ENCODE results near the gene RNLS.
"Not testable (repeated sequence)": the region's sequence is repeated elsewhere in the genome, so short reads cannot be mapped to it uniquely, and the experiment has no call there.

RNLS gene

DNA sequence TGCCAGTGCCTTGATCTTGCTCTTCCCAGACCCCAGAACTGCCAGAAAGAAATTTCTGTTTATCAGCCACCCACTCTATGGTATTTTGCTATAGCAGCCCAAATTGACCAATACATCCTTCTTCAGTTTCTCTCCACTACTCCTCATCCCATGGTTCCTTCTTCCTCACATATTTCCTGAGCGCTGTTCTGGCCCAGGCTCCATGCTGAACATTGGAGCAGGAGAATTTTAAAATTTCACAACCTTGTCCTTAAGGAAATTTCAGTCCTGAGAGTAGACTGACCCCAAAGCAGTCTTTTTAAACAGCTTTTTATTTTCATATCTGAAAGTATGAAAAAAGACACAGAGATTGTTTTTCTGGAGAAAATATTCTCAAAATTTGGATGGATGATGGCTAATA is 297.1 kb downstream of the RNLS start:
- DNase-seq = no peak

DNA sequence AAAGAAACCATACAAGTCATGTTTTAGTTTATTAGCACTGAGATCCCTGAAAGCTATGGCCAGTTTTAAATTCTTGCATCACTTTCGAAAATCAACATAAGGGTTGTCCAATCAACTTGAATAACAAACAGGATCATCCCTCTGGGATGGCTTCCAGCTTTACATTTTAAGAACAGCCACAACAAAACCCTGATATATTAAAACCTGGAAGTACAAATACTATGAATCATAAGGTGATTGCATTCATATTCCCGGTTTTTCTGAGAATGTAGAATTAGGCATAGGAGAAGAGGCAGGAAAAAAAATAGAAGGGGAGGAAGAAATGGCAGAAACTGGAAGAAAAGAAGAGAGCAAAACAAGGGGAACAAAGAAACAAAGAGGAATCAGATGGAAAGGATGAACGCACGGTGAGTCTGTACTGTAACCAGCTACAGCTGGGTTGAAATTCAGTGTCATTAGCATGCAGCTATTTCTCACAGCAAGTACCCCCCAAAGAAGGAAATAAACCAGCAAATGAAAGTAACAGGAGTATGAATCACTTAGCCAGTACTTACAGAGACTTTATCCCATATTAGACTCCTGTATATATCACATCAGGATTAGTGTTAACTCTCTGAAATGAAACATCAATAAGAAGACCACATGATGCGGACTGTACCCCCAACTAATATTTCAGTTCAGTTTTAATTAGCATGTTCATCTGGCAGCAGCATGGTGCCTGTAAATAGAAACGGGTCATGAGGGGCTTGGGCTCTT is 301.3 kb downstream of the RNLS start:
- DNase-seq = no peak

DNA sequence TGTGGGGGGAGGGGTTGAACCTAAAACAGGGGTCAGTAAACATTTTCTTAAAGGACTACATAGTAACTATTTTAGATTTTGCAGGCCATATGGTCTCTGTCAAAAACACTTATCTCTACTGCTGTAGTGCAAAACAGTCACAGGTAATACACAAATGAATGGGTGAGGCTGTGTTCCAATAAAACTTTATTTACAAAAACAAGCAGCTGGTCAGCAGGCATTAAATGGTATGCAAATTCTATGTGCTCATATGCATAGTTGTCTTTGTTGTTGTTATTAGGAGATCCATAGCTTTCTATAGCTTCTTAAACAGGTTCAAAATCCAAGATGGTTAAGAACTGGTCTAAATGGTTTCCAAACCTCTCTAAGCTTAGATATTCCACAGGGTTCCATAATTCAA is 302.6 kb downstream of the RNLS start:
- no peak for DNase-seq

DNA sequence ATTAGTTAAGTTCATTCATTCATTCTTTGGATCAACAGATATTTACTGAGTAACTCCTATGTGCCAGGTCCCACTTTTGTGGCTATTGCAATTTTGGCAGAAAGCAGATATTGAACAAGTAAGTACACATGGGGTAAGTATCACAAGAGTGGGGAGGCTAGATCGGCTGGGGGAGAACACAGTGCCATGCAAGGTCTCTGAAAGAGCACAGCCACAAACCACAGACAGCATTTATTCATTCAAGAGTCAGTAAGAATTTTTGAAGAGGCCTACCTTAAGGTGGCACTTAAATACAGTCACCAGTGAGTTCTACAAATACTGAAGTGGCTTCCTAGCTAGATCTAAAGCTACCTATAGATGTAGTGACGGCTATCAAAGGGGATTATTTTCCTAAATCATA is 304.2 kb downstream of the RNLS start:
- DNase-seq = no peak

DNA sequence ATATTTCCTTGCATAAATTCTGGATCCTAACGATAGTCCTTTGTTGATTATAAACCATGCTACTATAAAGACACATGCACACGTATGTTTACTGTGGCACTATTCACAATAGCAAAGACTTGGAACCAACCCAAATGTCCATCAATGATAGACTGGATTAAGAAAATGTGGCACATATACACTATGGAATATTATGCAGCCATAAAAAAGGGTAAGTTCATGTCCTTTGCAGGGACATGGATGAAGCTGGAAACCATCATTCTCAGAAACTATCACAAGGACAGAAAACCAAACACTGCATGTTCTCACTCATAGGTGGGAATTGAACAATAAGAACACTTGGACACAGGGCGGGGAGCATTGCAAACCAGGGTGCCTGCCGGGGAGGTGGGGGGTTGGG is 306.2 kb downstream of the RNLS start:
- not testable (repeated sequence) for DNase-seq

DNA sequence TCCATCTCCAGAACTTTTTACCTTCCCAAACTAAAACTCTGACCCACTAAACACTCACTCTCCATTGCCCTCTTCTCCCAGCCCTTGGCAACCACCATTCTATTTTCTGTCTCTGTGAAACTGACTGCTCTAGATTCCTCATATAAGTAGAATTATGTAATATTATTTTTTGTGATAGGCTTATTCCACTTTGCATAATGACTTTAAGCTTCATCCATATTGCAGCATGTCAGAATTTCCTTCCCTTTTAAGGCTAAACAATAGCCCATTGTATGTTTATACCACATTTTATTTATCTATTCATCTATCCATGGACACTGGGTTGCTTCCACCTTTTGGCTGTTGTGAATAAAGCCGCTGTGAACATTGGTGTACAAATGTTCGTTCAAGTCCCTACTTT is 308.8 kb downstream of the RNLS start:
- no peak for DNase-seq

DNA sequence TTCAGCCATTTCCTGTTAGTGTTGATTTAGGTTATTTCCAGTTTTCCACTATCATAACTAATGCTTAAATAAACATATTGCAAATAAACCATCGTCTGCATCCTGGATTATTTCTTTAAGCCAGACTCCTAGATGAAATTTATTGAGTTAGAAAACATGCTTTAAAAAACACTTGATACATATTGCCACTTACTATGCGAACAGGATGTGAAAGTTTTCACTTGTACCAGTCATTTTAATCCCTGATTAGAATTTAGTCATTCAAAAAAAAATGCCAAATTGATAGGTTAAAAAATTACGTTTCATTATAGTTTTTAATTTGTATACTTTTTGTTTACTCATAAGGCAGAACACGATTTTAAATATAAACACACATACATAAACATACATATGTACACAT is 309.6 kb downstream of the RNLS start:
- no peak for DNase-seq

DNA sequence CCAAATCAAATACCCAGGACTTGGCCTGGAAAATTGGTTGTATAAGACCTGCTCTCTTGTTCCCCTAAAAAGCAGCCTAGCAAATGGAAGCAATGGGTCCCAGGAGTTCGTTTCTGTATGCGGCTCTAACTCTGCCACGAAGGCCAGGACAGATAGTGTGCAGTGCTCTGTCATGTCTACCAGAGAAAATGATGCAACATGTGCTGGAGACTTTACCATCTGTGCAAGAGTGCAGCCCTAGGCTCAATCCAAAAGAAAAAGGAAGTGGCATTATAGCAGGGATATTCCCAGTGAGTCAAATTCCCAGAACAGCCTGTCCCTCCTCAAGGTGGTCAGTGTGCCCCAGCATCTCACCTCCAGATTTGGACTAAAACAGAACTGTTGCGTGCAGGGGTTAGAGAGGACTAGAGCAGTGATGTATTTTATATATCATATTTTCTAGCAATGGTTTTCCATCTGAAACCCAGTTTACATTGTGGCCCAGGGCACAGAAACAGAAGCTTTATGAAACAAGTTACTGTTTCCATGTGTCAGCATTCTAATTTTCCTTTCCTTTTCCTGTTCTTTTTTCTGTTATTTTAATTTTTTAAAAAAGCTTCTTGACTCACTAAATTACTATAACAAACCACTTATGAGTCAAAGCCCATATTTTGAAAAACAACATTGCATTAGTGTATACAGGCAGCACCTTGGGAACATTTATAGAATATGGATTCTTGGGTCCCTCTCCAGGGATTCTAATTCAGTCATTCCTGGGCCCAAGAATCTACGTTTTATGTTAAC is 311.2 kb downstream of the RNLS start:
- peak; percentile 75 for DNase-seq

DNA sequence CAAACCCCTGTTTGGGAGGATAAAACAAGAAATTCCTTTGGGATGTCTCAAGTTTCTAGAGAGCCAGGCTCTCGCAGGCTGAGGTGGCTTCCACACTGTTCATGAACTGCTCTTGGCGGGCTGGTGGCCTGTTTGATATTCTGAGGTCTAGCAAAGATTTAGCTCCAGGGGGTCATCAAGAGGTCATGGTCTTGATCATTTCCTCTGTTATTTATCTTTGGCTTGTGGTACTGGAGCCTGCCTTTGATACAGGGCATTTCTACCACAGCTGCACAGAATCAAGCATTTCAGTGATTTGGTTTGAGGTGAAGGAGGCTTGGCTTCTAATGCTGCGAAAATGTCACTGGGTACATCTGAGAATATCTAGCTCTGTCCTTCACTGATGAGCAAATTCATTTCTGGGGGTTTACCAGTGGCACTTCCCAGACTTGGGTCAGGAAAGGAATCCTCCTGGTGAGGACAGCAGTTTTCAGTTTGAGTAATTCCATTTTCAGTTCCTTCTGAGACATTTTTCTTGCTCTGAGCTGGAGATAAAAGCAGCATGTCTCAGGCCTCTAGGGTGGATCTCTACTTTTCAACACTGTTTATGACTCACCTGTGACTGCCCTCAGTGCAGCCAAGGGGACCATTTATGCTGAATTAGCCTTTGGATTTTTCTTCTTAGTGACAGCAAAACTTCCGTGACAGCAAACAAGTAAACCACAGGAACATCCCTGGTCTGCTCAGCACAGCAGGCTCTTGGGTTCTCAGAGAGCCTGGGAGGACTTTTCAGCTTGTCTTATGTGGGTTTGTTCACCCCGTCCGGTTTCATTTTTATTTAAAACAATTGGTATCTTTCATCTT is 312.0 kb downstream of the RNLS start:
- no peak for DNase-seq

DNA sequence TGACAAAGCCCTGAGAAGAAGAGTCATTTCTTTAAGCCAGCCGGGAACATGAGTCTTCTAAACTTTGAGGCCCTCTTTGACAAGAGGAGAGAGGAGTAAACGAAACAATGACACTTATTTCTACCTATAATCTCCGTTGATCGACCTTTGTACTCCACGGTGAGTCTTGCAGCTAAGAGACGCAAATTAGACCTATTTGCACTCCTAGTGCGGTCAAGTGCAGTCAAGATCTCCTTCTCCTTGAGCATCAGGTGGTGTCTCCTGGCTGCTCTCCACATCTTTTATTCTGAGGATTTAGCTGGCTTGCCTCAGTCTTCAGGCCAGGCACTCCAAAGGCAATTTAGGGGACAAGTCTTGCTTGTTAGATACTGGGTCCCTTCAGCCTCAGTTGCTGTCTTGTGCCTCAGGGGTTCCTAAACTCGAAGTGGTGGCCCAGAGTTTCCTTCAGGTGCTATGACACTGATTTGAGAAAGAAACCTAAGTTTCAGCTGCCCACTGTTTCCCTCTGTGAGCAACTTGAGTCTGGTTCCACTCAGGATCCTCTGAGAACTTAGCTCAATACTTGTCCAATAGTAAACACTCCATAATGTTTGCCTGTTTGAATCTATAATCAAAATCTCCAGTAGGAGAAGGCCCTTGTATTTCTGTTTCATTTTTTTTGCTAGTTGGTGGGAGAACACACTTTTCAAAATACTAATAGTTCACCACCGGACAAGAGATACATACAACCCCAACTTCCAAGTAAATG is 312.9 kb downstream of the RNLS start:
- DNase-seq = no peak

DNA sequence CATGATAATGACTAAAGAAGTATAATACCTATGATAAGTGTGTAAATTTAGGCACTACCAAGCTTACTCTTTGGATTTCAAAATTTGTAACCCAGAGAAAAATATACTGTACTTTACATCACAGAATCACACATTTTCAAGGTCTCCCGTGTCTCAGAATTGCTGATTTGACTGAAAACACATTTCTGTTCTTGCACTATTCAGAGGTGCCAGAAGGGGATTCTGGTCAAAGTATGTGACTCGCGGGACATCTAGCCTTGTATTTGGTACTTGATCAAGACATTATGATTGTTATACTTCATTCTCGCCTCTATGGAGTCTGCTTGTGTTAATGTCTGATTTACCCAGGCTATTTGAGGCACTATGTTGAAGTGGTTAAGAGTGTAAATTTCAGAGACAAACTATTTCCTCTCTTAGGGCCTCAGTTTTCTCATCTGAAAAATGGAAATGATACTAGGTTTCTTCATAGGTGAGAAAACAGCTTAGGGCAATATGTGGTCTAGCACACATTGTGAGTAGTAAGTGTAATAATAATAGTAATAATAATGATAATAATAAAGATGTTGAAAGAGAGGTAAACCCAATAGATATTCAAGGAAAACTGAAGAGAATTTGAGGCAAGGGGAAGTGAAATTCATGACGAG is 320.4 kb downstream of the RNLS start:
- DNase-seq = no peak

DNA sequence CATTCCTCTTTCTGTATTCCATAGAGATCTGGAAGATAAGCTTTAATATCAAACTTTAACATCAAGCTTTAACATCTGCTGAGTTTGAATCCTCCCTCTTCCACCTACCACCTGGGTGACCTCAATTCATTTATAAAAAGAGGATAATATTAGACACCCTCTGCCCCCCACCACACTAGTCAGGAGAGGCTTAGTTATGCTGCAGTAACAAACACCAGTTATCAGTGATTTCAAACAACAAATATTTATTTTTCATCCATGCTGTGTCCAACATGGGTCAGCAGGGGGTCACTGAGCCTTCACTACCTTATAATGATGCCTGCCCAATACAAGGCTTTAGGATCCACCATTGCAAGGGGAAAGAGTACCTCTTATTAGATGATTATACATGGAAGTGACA is 322.0 kb downstream of the RNLS start:
- no peak for DNase-seq

DNA sequence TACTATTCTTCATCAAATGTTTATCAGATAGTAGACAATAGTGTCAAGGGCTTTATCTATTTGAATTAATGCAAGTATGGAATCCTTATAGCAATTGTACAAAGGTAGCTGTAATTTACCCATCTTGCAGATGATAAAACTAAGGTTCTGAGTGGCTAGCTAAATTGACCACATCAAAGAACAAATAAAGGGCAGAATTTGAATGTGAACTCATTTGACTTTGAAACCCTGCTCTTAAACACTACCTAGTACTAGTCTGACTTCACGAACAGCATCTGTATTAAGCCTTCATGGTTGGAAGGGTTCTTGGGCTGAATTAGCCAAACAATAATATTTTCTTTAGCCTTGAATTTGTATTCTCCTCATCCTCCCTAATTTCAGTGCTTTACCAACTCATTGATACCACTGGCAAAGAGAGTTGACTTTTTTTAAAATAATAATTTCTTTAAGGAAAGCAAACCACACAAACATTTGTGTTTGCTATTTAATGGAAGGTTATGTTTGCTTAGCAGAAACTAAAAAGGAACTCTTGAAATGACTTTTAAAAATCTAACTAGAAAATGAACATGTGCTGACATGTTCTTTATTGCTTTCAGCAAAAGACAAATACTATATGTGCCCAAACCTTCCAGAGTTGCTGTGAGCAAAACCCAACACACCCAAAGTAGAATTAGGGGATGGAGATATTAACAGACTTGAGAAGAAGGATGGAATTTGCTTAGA is 322.6 kb downstream of the RNLS start:
- DNase-seq = no peak

DNA sequence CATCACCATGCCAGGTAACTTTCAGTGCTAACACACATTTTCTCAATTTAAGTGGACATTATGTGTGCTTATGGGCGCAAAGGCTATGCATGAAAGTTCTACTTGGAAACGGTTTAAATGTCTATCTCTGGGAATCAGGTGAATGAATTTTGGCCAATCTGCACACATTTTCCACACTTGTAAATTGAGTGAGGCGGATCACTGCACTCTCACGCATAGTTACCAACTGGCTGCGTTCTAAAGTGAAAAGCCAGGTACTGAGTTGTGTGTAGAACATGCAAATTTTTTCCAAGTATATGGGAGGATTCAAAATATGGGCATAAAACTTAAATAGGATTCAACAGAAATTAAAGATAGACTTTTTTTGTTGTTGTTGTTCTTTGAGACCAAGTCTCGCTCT is 323.7 kb downstream of the RNLS start:
- DNase-seq = no peak

DNA sequence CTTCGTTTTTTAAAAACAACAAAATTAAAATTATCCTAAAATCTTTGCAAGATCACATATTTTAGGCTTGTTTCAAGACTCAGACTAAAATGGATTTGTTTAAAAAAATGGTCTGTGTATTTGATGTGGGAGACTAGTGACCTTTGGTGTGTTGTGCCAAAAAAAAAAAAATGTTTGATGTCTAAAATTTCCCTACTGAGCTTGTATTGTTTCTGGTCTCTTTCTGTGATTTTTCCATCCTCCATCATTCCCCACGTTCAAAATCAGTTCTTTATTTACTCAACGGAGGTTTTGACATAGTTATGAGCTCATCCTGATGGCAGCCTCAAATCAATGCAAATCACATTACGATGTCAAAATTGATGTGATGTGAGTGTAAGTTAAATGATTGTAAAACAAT is 326.2 kb downstream of the RNLS start:
- no peak for DNase-seq

DNA sequence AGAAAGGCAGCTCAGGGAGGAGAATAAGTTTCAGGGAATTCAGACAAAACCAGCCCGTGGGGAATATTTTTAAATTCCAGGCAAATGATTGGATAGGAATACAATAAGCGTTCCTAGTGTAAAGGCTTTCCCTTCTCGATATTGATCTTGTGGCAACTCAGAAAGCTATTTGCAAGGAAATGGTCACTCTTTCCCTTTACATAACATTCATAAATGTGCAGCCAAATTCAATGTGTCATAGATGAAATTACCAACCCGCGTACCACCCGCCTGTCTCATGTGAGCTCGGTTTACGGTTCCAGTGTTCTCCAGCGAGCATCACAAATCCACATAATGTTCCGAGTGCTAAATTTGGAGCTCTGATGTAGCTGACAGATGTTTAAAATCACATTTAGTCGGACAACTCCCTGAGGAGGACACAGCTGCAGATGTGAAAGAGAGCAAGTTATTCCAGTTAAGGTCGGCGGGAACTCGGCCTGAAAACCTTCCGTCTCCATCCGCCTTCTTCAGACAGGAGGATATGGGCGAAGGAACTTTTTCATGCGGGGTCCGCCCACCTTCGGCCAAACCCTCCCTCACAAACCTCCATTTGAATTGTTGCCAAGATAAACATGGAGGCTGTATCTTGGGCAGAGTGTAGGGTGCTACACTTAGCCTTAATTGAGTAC is 327.0 kb downstream of the RNLS start:
- no peak for DNase-seq

DNA sequence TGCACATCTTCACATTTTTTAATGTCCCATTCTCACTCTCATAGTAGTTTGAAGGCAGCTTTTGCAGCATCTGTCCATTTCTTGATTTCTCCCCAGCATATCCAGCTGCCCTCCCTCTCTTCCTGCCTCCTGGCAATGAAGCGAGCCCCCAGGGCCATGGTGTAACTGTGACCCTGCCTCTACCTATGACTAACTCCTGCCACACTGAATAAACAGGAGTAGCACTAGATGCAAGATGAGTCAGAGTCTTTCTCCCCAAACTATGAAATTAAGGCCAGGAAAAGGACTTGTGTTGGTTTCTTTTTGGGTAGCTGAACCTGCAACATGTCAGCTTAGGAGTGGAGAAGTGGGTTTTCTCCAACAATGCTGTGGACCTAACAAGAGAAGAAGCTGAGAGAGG is 329.0 kb downstream of the RNLS start:
- DNase-seq = no peak

DNA sequence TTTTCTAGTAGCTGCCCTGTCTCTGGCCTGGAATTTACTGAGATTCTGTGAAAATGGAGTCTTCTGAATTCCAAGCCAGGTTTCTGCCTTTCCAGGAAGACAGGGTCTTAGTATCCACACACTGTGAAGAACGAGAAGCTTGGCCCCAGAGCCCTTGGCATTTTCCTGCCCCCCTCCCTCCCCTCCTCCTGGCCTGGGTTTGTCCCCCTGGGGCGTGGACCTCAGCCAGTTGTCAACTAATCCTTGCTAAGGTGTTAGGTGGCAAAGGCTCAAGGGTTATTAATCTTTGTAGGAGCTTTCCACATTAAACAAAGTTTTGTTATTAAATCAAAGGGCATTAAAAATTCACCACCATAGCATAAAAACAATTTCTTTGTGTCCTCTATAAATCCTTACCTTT is 329.5 kb downstream of the RNLS start:
- no peak for DNase-seq

DNA sequence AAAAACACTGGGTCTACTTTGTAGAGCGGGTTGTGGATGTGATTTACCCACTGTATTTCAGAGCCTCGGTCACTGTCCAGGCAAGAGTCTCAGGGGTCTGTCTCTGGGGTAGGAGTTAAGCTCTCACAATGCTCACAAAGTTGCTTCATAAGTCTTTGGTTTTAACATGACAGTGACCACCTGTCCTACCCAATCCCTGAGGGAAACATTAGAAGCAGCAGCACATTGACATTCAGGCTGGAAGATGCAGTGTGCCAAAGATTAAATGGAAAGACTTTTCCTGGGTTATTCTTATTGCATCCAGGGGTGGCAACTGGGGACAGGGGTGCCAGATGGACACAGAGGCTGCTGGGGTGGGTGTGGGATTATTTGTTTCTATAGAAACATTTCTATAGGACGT is 330.0 kb downstream of the RNLS start:
- DNase-seq = no peak

DNA sequence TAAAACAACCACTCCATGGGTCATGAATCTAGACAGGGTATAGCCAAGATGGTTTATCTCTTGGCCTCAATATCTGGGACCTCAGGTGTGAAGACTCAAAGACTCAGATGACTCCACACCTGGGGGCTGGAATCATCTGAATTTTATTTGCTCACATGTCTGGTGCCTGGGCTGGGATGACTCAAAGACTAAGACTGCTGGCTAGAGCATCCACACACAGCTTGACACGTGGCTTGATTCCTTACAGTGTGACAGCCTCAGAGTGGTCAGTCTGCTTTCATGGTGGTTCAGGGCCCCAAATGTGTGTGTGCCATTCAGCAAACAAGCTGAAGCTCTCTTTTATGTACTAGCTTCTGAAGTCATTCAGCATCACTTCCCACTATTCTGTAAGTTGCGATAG is 333.7 kb downstream of the RNLS start:
- DNase-seq = no peak

DNA sequence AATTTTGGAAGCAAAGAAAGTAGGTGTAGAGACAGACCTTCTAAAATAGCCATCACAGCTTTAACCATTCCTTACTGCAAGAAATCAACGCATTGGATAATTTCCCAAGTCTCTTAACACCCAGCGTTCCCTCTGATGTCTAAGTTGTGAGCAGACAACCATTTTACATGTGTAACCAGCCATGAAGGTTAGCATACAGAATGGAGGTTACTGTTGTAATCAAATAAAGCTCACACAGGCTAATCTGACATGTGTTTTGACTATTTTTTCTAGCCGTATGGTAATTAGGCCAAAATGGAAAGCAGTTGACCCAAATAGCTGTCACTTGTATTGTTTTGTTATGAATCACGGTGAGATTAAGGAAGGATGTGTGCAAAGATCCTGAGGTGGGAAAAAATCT is 336.4 kb downstream of the RNLS start:
- no peak for DNase-seq

Measured in OCI-M1 (cell line).